GM10266 (cell line): Measurements from ENCODE around the gene AGAP1.

Experiments
- DNase-seq: peaks from one replicate; pipeline ENCODE4 v3.0.0; 2012; ENCODE audit errors: extremely low spot score
- CTCF ChIP-seq: IDR thresholded peaks from 2 replicates; pipeline ENCODE4 v1.5.1; 2012; ENCODE audit warnings: mild to moderate bottlenecking, low read depth; ENCODE audit not compliant: control insufficient read depth, insufficient read depth; ENCODE audit errors: missing control alignments

AGAP1 gene

GRCh38 chr2:235458839-235459273 lies 35.0 kb upstream of the AGAP1 start:
- DNase-seq: no peak
- no peak for TF ChIP-seq CTCF

GRCh38 chr2:235460548-235461047 lies 33.2 kb upstream of the AGAP1 start:
- TF ChIP-seq CTCF: no peak
- DNase-seq: no peak

- DNase-seq: no peak
- no peak for TF ChIP-seq CTCF
Observed at GRCh38 chr2:235461763-235462414, 32.0 kb upstream of the AGAP1 start.

GRCh38 chr2:235462415-235462790 lies 31.4 kb upstream of the AGAP1 start:
- no peak for DNase-seq
- no peak for TF ChIP-seq CTCF

GRCh38 chr2:235463893-235464292 lies 29.9 kb upstream of the AGAP1 start:
- DNase-seq: no peak
- no peak for TF ChIP-seq CTCF

- no peak for TF ChIP-seq CTCF
- no peak for DNase-seq
Observed at GRCh38 chr2:235467588-235467987, 26.3 kb upstream of the AGAP1 start.

- no peak for DNase-seq
- TF ChIP-seq CTCF: no peak
Observed at GRCh38 chr2:235468978-235469655, 24.7 kb upstream of the AGAP1 start.
